H1 (cell line): ENCODE data around the gene MT1X. TPM values are rescaled to one million over a fixed set of nuclear protein-coding genes. Genes with fewer than 3 reads are reported as not detected.

Experiments
- BACH1 ChIP-seq: IDR thresholded peaks from 2 replicates; pipeline ENCODE4 v1.6.1; 2012; ENCODE audit warnings: low read length, improper control_type of control experiment
- CHD7 ChIP-seq: fragments of 300-600 bp; sonication (generic); IDR thresholded peaks from 2 replicates; pipeline ENCODE4 v1.7.1; 2012; ENCODE audit warnings: low read length, moderate library complexity, mild to moderate bottlenecking, inconsistent platforms; ENCODE audit not compliant: insufficient replicate concordance
- EP300 ChIP-seq, 2 experiments: IDR thresholded peaks; 1 replicate in 1 of 2; 2 replicates in 1 of 2; pipeline ENCODE4 v1.6.1; 2011 to 2012; ENCODE audit warnings: low read depth in 2 of 2, low read length in 2 of 2, mild to moderate bottlenecking in 2 of 2, borderline replicate concordance in 1 of 2, inconsistent platforms in 1 of 2, moderate library complexity in 1 of 2
- EZH2 ChIP-seq: fragments of 200-600 bp; sonication (generic); IDR thresholded peaks from 2 replicates; pipeline ENCODE4 v1.7.1; 2012; ENCODE audit warnings: low read depth, mild to moderate bottlenecking, moderate library complexity, low read length, inconsistent platforms; ENCODE audit not compliant: severe bottlenecking
- KDM4A ChIP-seq: IDR thresholded peaks from one replicate; pipeline ENCODE4 v1.7.1; 2012; ENCODE audit warnings: low read depth, mild to moderate bottlenecking, moderate library complexity, low read length, inconsistent platforms; ENCODE audit not compliant: severe bottlenecking
- SIN3A ChIP-seq, 2 experiments: IDR thresholded peaks in 1 of 2; conservative IDR thresholded peaks in 1 of 2; 2 replicates each; pipeline ENCODE4 v1.6.1; 2011 to 2012; ENCODE audit warnings: low read length in 2 of 2, improper control_type of control experiment in 1 of 2, low read depth in 1 of 2, mild to moderate bottlenecking in 1 of 2
- TAF7 ChIP-seq: optimal IDR thresholded peaks from 2 replicates; pipeline ENCODE3; 2011; ENCODE audit warnings: low read depth, mild to moderate bottlenecking, inconsistent platforms, low read length, moderate library complexity, borderline replicate concordance
- YY1 ChIP-seq: IDR thresholded peaks from 2 replicates; pipeline ENCODE4 v1.6.1; 2011; ENCODE audit warnings: low read depth, mild to moderate bottlenecking, low read length
- polyA plus RNA-seq, 7 experiments: library from polyadenylated mRNA; depleted of rRNA in 3 of 7; stranded (reverse) in 5 of 7; unstranded in 2 of 7; fragments of >200 nt in 5 of 7; fragments of 200-250 nt in 2 of 7; gene quantifications; 1 replicate in 5 of 7; 2 replicates in 1 of 7; 4 replicates in 1 of 7; pipeline versions ENCODE4 v1.2.1 to v1.2.3, GENCODE V29; 2011 to 2013; ENCODE audit warnings: missing spikeins in 2 of 7, mixed read lengths in 2 of 7
- total RNA-seq: library from RNA; stranded (reverse); fragmentation: NEBNext Ultra II Directional; extraction: Animal tissue kit (Norgen Biotek cat#: 25700); gene quantifications from 2 replicates; pipeline ENCODE4 v1.2.1, GENCODE V29; 2021

The MT1X gene
- total and polyA plus RNA-seq, 2 of the 8 experiments (the other 6 are each of a cell fraction or from before 2014, with no cell fraction given) = 52.4 to 1,060 TPM

- TF ChIP-seq EZH2 (no peak), KDM4A (no peak), EP300 (IDR thresholded peaks at IDR 0.05; ENCODE audit: borderline replicate concordance in 1 of 2, low read depth in 2 of 2, low read length in 2 of 2) (no peak), BACH1 (no peak), SIN3A (conservative IDR thresholded peaks at IDR 0.05 in 1 of 2, IDR thresholded peaks at IDR 0.05 in 1 of 2; ENCODE audit: low read depth in 1 of 2, low read length in 2 of 2) (no peak), YY1 (no peak), TAF7 (no peak), CHD7 (no peak)
These were observed 17.8 kb upstream of the MT1X start (continued) for GRCh38 chr16:56664506-56664905.
